Ishikawa (cell line): Measurements from ENCODE around the gene PIGX.

Experiments used
- NFIC ChIP-seq: IDR thresholded peaks from 2 replicates; pipeline ENCODE4 v1.6.1; 2012
- TF ChIP-seq, protein P1 (sequence below): IDR thresholded peaks from 2 replicates; pipeline ENCODE4 v1.6.1; 2012

DNA sequence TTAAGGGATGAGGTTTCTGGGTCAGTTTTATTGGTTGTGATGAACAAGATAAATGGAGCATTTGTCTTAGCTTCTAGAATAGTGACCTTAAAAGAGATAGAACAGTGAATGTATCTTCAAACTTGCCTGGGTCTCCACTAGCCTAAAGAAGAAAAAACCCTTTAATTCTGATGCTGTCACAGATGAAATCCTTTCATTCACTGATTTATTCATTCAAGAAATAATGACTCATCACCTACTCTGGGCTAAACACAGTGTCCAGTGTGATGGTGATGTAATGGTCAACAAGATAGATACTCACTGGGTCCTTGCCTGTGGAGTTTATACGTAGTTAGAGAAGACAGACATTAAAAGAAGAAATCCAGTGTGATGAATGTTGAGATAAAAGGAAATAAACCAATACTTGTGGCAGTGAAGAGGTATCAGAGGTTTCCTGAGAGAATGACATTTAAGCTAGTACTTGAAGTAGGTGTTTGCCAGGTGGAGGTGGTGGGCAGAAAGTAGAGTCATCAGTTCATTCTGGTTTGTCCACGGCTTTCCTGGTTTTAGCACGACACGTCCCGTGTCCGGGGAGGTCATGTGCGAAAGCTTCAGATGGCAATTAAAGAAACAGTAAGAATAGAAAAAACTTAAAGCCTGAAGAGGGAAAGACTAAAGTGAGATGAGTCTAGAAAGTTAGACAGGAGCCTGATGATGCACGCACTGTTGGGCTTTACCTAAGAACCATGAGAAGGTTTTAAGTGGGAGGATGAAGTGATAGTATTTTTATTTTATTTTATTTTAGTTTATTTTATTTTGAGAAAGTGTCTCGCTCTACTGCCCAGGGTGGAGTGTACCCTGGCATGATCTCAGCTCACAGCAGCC is 45.9 kb downstream of the PIGX start:
- TF ChIP-seq, protein P1, sequence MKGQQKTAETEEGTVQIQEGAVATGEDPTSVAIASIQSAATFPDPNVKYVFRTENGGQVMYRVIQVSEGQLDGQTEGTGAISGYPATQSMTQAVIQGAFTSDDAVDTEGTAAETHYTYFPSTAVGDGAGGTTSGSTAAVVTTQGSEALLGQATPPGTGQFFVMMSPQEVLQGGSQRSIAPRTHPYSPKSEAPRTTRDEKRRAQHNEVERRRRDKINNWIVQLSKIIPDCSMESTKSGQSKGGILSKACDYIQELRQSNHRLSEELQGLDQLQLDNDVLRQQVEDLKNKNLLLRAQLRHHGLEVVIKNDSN: no peak
- TF ChIP-seq NFIC: no peak
